GM18907 (cell line): Measurements from ENCODE around the gene ZNF467.

Experiments used
- ATAC-seq: cut with Tn5 transposase; IDR thresholded peaks from one replicate; pipeline ENCODE4 v1.9.1; 2021; ENCODE audit warnings: mild to moderate bottlenecking, moderate library complexity; ENCODE audit not compliant: unreplicated experiment

ZNF467 gene

GRCh38 chr7:149773446-149774236, at the start of gene ZNF467:
Gene ZNF467, minus strand, starts transcription at chr7:149773588. Its CDS starts 2,556 bp downstream, at chr7:149771032.
- no peak for ATAC-seq

- no peak for ATAC-seq
These were observed 49.1 kb upstream of the ZNF467 start for GRCh38 chr7:149822353-149822943.

DNA sequence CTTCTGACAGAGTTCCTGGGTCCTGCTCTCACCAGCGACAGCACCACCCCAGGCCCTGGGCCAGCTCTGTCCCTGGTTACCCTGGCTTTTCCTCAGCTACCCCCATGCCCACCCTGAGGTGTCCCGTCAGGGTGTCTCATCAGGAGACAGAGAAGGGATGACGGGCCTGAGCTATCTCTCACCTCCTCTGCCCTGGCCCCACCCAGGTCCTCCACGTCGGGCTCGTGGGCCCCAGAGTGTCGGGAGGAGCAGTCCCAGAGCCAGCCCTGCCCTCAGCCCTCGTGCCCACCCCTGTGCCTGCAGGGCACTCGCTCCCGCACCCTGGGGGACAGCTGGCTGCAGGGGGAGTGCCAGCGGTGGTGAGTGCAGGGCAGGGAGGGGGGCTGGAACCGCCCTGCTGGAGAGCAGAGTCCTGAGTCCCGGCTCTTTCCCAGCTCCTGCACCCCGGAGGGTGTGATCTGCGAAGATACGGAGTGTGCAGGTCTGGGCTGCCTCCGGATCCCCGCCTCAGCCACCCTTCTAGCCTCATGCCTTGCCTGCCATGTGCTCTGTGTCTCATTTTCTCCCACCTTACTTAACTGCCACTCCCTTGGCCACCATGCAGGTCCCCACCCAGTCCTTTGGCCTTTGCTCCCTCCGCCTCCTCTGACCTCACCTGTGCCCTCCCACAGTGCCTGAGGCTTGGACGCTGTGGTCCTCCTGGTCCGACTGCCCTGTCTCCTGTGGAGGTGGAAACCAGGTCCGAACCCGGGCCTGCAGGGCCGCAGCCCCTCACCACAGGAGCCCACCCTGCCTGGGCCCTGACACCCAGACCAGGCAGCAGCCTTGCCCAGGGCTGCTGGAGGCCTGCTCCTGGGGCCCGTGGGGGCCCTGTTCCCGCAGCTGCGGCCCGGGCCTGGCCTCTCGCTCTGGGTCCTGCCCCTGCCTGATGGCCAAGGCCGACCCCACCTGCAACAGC, 48.1 kb upstream of the ZNF467 start:
- no peak for ATAC-seq

DNA sequence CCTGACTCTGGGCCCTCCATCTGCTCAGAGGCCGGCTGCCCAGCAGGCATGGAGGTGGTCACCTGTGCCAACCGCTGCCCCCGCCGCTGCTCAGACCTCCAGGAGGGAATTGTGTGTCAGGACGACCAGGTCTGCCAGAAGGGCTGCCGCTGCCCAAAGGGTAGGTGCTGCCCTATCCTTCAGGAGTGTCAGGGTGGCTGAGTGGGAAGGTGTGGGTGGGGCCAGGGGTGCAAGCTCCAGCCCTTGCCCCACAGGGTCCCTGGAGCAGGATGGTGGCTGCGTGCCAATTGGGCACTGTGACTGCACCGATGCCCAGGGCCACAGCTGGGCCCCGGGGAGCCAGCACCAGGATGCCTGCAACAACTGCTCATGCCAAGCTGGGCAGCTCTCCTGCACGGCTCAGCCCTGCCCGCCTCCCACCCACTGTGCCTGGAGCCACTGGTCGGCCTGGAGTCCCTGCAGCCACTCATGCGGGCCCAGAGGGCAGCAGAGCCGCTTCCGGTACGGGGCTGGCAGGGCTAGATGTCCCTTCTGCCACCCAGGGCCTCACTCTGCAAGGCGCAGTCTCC, 47.3 kb upstream of the ZNF467 start:
- no peak for ATAC-seq

GRCh38 chr7:149819961-149820340, 46.6 kb upstream of the ZNF467 start:
- ATAC-seq: no peak

DNA sequence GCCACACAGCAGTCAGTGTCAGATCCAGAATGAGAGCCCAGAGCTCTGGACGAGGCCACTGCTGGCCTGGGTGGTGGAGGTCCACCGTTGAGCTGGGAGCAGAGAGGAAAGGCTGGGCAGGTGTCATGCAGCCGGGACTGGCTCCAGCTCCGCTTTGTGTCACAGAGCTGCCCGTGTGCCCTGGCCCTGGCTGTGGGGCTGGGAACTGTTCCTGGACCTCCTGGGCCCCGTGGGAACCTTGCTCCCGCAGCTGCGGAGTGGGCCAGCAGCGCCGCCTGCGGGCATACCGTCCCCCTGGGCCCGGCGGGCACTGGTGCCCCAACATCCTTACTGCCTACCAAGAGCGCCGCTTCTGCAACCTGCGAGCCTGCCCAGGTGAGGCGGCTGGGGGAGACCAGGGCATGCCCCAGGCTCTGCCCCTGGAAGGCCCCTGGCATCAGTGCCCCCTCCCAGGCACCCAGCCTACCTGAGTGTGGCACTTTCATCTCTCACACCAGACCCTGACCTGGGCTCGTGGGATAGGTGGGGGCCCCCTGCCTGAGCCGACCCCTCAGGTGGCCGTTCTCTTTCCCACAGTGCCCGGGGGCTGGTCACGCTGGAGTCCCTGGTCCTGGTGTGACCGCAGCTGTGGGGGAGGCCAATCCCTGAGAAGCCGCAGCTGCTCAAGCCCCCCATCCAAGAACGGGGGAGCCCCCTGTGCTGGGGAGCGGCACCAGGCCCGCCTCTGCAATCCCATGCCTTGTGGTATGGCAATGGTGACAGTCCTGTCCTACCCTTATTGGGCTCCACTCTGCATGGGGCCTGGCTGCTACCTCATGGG, 46.0 kb upstream of the ZNF467 start:
- no peak for ATAC-seq

GRCh38 chr7:149818536-149818840, 45.1 kb upstream of the ZNF467 start:
- no peak for ATAC-seq

GRCh38 chr7:149817836-149818535, 44.6 kb upstream of the ZNF467 start:
- ATAC-seq: no peak

DNA sequence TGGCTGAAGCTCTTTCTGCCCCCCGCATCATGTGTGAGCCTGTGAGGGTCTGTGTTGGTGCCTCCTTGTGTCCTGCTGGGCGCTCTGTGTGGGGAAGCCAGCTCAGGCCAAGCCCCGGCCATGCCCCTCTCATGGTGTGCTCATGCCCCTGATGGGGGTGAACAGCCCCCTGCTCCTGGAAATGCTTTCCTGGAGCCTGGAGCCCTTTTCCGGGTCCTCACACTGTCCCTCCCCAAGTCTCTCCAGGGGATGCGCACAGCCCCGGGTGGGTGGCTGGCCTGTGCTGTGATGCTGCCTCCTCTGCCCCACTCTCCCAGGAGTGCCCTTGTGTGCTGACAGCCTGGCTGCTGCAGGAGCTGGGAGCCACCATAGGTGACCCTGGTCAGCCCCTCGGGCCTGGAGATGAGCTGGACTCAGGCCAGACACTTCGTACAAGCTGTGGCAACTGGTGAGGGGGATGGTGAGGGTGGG, 43.9 kb upstream of the ZNF467 start:
- ATAC-seq: no peak

DNA sequence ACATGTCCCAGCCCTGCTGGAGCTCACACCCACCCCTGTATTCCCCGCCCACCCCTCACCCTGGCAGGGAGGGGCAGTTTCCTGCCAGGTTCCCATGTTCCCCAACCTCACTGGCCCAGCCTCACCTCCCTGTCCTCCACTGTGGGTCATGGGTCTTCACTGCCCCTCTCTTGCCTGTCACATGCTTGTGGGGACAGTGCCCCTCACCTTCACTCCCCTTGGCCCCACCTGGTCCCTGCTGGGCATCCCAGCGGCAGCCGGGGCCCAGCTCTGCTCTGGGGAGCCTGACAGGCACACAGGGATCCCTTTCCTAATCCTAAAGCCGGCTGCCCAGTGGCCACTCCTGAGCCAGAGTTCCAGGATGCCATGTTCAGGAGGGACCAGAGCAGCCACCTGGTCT, 43.4 kb upstream of the ZNF467 start:
- ATAC-seq: no peak

DNA sequence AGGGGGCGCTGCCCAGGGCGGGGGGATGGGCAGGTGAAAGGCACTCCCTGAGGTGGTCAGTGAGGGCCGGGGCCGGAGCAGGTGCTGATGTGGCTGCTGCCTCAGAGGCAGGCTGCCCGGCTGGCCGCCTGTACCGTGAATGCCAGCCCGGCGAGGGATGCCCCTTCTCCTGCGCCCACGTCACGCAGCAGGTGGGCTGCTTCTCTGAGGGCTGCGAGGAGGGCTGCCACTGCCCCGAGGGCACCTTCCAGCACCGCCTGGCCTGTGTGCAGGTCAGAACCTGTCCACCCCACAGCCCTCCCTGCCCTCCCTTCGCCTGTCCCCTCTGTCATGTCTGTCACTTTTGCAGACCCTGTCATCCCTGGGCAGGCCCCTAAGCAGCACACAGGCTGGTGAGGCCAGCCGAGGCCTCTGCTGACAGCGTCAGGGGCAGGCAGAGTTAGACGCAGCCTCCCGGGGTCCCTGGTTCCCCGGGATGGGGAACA, 42.9 kb upstream of the ZNF467 start:
- no peak for ATAC-seq

DNA sequence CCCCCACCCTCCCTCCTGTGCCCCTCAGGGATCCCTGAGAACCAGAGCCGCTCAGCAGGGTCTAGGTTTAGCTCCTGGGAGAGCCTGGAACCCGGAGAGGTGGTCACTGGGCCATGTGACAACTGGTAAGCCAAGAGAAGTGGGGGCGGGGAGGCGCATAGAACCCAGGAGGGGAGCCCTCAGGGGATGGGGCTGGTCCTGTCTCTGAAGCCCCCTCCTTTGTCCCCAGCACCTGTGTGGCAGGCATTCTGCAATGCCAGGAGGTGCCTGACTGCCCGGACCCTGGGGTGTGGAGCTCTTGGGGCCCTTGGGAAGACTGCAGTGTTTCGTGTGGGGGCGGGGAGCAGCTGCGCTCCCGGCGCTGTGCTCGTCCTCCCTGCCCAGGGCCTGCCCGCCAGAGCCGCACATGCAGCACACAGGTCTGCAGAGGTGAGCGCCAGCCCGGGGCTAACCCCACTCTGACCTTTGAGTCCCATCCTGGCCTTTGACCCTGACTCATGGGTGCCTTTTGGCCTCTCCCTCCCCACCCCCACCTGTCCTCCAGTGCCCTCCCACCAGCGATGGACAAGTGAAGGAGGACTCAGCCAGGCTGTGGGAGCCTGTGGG, 42.4 kb upstream of the ZNF467 start:
- no peak for ATAC-seq

DNA sequence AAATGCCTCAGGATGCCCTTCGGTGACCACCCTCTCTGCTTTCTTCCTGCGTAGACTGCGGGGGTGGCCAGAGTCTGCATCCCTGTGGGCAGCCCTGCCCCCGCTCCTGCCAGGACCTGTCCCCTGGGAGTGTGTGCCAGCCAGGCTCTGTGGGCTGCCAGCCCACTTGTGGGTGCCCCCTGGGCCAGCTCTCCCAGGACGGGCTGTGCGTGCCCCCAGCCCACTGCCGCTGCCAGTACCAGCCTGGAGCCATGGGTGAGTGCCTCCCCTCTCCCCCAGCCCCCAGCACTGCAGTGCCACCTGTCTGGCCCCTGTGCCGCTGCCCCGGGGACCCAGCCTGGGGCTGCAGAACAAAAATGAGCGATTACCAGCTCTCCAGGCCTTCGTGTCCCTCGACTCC, 41.7 kb upstream of the ZNF467 start:
- ATAC-seq: no peak

GRCh38 chr7:149814494-149814893, 41.1 kb upstream of the ZNF467 start:
- ATAC-seq: no peak

GRCh38 chr7:149813254-149814035, 40.1 kb upstream of the ZNF467 start:
- no peak for ATAC-seq

DNA sequence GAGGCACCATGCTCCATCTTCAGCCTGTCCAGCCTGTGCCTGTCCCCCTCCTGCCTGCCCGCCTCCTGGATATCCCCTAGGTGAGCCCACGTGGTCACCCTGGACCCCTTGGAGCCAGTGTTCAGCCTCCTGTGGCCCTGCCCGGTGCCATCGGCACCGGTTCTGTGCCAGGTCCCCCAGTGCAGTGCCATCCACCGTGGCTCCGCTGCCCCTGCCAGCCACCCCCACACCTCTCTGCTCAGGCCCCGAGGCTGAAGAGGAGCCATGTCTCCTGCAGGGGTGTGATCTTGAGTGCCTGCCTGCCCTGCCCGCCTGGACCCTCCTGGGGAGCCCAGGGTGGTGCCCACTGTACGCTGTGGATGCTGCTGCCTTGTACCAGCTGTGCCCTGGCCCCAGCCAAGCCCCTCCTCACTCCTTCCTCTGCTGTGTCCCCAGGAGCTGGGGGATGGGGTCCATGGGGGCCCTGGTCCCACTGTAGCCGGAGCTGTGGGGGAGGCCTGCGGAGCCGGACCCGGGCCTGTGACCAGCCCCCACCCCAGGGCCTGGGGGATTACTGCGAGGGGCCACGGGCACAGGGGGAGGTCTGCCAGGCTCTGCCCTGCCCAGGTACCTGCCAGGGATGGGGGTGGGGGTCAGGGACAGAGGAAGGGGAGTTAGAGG, 38.6 kb upstream of the ZNF467 start:
- ATAC-seq: no peak

GRCh38 chr7:149811221-149811620, 37.8 kb upstream of the ZNF467 start:
- ATAC-seq: no peak

GRCh38 chr7:149809215-149809614, 35.8 kb upstream of the ZNF467 start:
- ATAC-seq: no peak
